HG03097 (cell line): ENCODE measurements around the gene ANKRD50.

Source experiments
- ATAC-seq: cut with Tn5 transposase; IDR thresholded peaks from one replicate; pipeline ENCODE4 v1.9.1; 2021; ENCODE audit not compliant: unreplicated experiment, low FRiP score

ANKRD50 gene

GRCh38 chr4:124710015-124710741 is 2.4 kb downstream of the ANKRD50 start:
- ATAC-seq, result no peak

DNA sequence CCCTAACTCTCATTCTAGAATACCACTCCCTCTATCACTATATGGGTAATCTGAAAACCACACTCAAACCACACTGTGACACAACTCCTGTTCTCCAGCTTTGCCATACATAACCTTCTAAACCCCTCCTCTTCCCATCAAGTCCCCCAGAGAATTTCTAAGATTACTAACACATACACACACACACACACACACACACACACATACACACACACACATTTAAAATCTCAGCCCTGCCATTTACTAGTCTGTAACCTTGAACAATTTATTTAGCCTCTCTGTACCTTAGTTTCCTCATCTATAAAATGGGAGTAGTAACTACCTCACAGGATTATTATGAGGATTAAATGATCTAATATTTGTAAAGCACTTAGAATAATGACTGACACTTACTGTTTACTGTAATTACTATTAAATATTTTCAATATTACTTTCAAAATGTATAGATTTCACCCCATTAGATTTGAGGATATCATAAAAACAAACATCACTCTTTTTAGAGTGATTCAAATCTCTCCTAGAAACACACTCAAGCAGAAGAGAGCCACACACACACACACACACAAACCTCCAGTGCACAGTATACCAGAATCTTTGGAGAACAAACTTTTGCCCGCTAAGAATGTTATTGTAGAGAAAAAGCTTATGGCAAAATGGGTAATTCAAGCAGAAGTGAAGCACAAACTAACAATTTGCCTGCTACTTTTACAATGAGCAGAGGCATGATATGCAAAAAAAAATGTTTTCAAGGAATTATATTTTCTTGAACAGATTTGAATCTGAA is 3.8 kb downstream of the ANKRD50 start:
- ATAC-seq, result no peak

GRCh38 chr4:124705393-124705792 is 7.1 kb downstream of the ANKRD50 start:
- ATAC-seq, result no peak

- no peak for ATAC-seq
Observed at GRCh38 chr4:124703154-124703553, 9.4 kb downstream of the ANKRD50 start.

GRCh38 chr4:124697441-124697840 is 15.1 kb downstream of the ANKRD50 start:
- ATAC-seq, result no peak

DNA sequence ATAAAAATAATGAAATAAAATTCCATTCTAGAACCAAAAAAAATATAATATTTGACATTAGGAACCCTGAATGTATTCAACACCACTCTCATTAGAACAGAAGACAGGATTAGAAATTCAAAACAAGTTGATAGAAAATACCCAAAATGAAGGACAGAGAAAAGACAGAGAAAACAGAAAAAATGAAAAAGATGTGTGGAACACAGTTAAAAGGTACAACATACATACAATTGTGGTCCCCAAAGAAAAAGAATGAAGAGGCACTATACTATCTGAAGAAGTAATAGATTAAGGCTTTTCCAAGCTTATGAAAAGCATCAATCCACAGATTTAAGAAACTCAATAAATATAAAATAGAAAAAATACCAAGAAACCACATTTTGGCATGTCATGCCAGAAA is 16.4 kb downstream of the ANKRD50 start:
- no peak for ATAC-seq

DNA sequence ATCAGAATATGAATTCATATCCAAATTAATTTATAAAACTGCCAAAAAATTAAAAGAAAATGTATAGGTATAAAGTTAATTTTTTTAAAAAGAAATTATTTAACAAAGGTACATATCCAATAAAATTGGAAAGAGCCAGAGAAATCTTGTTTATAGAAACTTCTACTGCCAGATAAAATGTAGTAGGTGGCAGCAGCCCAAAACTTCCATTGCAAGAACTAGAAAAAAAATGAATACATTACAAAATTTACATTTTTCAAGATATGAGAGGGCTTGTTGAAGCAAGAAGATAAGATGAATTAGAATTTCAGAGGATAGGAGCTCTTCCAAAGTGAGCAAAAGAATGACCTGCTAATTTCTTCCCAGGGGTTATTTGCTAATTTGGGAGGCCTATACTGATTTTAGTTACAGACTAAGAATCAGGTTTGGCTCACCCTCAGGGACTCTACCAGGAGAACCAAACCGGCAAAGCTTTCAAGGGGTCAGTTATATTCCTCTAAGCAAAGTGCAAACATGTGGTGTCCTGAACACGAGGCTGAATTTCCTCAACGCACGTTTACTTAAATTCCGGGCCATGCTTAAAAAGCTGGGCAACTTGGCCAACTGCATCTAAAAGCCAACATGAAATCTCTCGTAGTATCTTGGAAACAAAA is 17.5 kb downstream of the ANKRD50 start:
- no peak for ATAC-seq

- ATAC-seq, result no peak
Observed at GRCh38 chr4:124694306-124694705, 18.2 kb downstream of the ANKRD50 start.

- no peak for ATAC-seq
Observed at GRCh38 chr4:124691801-124692200, 20.7 kb downstream of the ANKRD50 start.

GRCh38 chr4:124686279-124686678 is 26.3 kb downstream of the ANKRD50 start:
- ATAC-seq, result no peak

- ATAC-seq, result no peak
Observed at GRCh38 chr4:124685851-124686250, 26.7 kb downstream of the ANKRD50 start.

- ATAC-seq, result no peak
Observed at GRCh38 chr4:124684301-124684700, 28.2 kb downstream of the ANKRD50 start.

- ATAC-seq, result no peak
Observed at GRCh38 chr4:124682384-124682783, 30.1 kb downstream of the ANKRD50 start.

DNA sequence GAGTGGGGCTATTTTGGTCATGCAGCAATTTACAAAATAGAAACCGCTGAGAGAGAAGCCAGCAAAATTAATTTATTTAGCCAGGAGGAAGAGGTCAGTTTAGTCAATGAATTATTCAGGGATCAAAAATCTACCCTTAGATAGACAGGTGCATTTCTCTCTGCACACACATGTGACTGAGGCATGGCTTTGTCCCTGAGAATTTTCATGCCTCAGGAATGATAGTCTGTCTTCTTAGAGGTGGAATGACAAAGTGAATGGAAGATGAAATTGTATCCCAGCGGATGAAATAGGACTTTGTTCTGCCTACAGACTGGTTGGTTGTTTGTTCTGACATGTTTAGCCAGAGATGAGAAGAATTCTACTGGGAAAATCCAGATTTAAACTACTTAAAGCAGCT is 46.0 kb downstream of the ANKRD50 start:
- no peak for ATAC-seq

DNA sequence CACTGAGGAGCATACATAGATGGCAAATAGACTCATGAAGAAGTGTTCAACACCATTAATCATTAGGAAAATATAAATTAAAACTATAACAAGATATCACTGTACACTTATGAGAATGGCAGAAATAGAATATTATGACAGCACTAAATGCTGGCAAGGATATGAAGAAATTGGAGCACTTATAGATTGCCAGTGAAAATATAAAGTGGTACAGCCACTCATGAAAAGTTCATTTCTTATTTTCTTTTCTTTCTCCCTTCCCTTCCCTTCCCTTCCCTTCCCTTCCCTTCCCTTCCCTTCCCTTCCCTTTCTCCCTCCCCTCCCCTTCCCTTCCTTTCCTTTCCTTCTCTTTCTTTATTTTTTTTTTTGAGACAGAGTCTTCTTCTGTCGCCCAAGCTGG is 53.7 kb downstream of the ANKRD50 start:
- ATAC-seq, result no peak

GRCh38 chr4:124650614-124651013 is 61.9 kb downstream of the ANKRD50 start:
- no peak for ATAC-seq

GRCh38 chr4:124647599-124647998 is 64.9 kb downstream of the ANKRD50 start:
- no peak for ATAC-seq

- no peak for ATAC-seq
Observed at GRCh38 chr4:124644621-124645020, 67.9 kb downstream of the ANKRD50 start.

DNA sequence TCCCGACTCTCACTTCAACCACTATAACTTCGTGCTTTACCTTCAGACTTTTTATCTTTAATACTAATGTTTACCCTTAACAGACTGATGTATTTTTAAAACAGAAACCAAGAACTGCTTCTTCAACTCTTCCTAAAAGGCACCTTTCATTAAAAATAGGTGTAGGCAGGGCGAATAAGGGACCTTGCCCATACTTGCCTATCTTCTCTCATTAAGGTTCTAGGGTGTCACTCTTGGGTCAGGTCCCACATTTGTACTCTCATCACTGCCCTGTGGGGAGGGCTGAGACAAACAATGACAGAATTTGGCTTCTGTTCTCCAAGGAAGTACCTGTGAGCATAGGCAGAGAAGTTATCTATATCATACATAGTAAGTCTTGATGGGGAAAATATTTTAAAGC is 69.7 kb downstream of the ANKRD50 start:
- no peak for ATAC-seq

DNA sequence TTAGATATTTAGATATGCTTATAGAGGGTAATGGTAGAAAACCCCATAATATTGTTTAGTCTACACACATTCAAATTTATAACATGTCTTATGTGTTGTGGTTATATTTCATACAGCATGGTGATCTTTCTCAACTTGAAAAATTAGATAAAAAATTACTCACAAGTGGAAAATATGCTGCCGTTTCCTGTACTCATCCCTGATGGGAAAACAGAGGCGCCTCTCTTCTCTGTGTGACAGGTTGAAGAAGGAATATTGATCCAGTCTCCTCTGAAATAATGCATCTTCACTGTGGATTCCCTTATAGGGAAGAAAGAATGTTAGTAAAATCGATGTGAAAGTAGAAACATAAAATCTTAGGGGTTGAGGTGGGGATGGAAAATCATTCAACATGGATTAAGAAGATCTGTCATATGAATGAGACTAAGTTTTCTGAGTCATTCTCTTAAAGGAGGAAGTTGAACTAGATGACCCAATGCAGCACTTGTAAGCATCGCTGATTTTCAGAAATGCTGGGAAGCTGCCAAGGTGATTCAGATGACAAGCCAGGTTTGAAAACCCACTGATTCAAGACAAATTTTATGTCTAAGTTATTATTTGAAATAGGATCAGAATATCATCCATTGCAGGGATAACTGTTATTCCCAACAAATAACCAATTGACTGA is 70.7 kb downstream of the ANKRD50 start:
- no peak for ATAC-seq
